Measurements from ENCODE around the gene MIPOL1.

Gene MIPOL1

DNA sequence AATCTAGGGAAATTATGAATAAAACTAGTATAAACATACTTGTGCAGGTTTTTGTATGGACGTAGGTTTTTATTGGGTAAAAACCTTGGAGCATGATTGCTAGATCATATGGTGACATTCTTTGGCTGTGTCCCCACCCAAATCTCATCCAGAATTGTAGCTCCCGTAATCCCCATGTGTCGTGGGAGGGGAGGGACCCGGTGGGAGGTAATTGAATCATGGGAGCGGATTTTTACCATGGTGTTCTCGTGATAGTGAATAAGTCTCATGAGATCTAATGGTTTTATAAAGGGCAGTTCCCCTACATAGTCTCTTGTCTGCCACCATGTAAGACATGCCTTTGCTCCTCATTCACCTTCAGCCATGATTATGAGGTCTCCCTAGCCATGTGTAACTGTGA lies 276.5 kb downstream of the MIPOL1 start:
- no peak for TF ChIP-seq CTCF (IDR thresholded peaks at IDR 0.05; ENCODE audit: unreplicated experiment in 3 of 3)
- Mint-ChIP-seq H3K4me1 (no peaks in the 10 kb centered on the region), H3K9me3 (peaks cover 6% of the 10 kb centered on the region), H3K27me3 (ENCODE audit: low read depth) (no peaks in the 10 kb centered on the region), H3K36me3 (ENCODE audit: low read depth) (peaks cover 16% of the 10 kb centered on the region), H3K27ac (no peak overlapping the region), H3K4me3 (no peak overlapping the region)

DNA sequence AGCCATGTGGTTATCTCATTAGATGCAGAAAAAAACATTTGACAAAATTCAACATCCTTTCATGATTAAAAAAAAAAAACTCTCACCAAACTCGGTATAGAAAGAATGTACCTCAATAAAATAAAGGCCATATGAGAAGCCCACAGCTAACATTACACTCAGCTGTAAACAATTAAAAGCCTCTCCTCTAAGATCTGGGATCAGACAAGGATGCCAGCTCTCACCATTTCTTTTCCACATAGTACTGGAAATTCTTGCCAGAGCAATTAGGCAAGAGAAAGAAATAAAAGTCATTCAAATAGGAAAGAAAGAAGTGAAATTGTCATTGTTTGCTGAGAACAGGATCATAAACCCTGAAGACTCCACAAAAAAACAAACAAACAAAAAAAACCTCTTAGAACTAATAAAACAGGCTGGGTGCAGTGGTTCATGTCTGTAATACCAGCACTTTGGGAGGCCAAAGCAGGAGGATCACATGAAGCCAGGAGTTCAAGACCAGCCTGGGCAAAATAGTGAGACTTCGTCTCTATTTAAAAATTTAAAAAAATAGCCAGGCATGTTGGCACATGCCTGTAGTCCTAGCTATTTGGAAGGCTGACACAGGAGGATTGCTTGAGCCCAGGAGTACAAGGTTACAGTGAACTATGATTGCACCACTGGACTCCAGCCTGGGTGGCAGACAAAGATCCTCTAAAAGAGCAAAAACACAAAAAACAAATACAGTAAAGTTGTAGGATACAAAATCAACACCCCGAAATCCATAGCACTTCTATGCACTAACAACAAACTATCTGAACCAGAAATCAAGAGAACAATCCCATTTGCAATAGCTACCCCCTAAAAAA lies 282.9 kb downstream of the MIPOL1 start:
- Mint-ChIP-seq H3K4me1 (no peaks in the 10 kb centered on the region), H3K27ac (no peak overlapping the region), H3K9me3 (peaks cover 12% of the 10 kb centered on the region), H3K4me3 (no peak overlapping the region), H3K36me3 (ENCODE audit: low read depth) (peaks cover 15% of the 10 kb centered on the region), H3K27me3 (ENCODE audit: low read depth) (no peaks in the 10 kb centered on the region)
- no peak for TF ChIP-seq CTCF (IDR thresholded peaks at IDR 0.05; ENCODE audit: unreplicated experiment in 3 of 3)

- no peaks in the 10 kb centered on the region for H3K4me1 Mint-ChIP-seq
- no peak for TF ChIP-seq CTCF (IDR thresholded peaks at IDR 0.05; ENCODE audit: unreplicated experiment in 3 of 3)
- no peaks in the 10 kb centered on the region for H3K27me3 Mint-ChIP-seq (ENCODE audit: low read depth)
- peaks cover 23% of the 10 kb centered on the region for H3K9me3 Mint-ChIP-seq
- H3K4me3 Mint-ChIP-seq: no peak overlapping the region
- no peak overlapping the region for H3K27ac Mint-ChIP-seq
- H3K36me3 Mint-ChIP-seq (ENCODE audit: low read depth): peaks cover 14% of the 10 kb centered on the region
These were observed 284.7 kb downstream of the MIPOL1 start for GRCh38 chr14:37482428-37482827.

GRCh38 chr14:37483672-37484071 lies 285.9 kb downstream of the MIPOL1 start:
- H3K4me1 Mint-ChIP-seq: no peaks in the 10 kb centered on the region
- peaks cover 30% of the 10 kb centered on the region for H3K9me3 Mint-ChIP-seq
- no peak overlapping the region for H3K4me3 Mint-ChIP-seq
- TF ChIP-seq CTCF (IDR thresholded peaks at IDR 0.05; ENCODE audit: unreplicated experiment in 3 of 3): no peak
- no peaks in the 10 kb centered on the region for H3K27me3 Mint-ChIP-seq (ENCODE audit: low read depth)
- H3K27ac Mint-ChIP-seq: no peak overlapping the region
- peaks cover 8% of the 10 kb centered on the region for H3K36me3 Mint-ChIP-seq (ENCODE audit: low read depth)

DNA sequence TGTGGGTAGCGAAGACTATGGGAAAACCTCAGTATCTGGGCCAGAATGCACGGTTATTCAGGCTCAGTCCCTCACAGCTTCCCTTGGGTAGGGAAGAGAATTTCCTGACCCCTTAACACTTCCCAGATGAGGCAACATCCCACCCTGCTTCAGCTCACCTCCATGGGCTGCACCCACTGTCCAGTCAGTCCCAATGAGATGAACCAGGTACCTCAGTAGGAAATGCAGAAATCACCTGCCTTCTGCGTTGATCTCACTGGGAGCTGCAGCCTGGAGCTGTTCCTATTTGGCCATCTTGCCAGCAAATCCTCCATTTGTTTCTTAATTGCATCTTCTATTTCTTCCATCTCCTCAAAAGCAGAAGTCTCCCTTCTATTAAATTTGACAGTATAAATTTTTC lies 292.9 kb downstream of the MIPOL1 start:
- peaks cover 4% of the 10 kb centered on the region for H3K36me3 Mint-ChIP-seq (ENCODE audit: low read depth)
- H3K4me1 Mint-ChIP-seq: no peaks in the 10 kb centered on the region
- TF ChIP-seq CTCF (IDR thresholded peaks at IDR 0.05; ENCODE audit: unreplicated experiment in 3 of 3): no peak
- peaks cover 23% of the 10 kb centered on the region for H3K9me3 Mint-ChIP-seq
- H3K4me3 Mint-ChIP-seq: no peak overlapping the region
- no peaks in the 10 kb centered on the region for H3K27me3 Mint-ChIP-seq (ENCODE audit: low read depth)
- H3K27ac Mint-ChIP-seq: no peak overlapping the region

GRCh38 chr14:37491076-37491475 lies 293.3 kb downstream of the MIPOL1 start:
- Mint-ChIP-seq H3K27me3 (ENCODE audit: low read depth) (no peaks in the 10 kb centered on the region), H3K4me1 (no peaks in the 10 kb centered on the region)

More at GRCh38 chr14:37491076-37491475, 293.3 kb downstream of the MIPOL1 start:
- H3K27ac Mint-ChIP-seq: no peak overlapping the region
- peaks cover 19% of the 10 kb centered on the region for H3K9me3 Mint-ChIP-seq
- H3K4me3 Mint-ChIP-seq: no peak overlapping the region
- no peak for TF ChIP-seq CTCF (IDR thresholded peaks at IDR 0.05; ENCODE audit: unreplicated experiment in 3 of 3)
- H3K36me3 Mint-ChIP-seq (ENCODE audit: low read depth): peaks cover 4% of the 10 kb centered on the region

Data from nephron (organoid).